NCI-H510A treated with DMSO at 0.1 percent for 48 hours (cell line): ENCODE results near the gene CDX2.

Experiments used
- DNase-seq: peaks from one replicate; lab custom pipeline; 2025; lab: John Stamatoyannopoulos, UW

The CDX2 gene

GRCh38 chr13:27928805-27929753 is 40.0 kb downstream of the CDX2 start:
- no peak for DNase-seq

- DNase-seq, result no peak
Measured at GRCh38 chr13:27928353-27928804, 40.7 kb downstream of the CDX2 start.

- no peak for DNase-seq
Measured at GRCh38 chr13:27927444-27928352, 41.4 kb downstream of the CDX2 start.

- DNase-seq, result no peak
Measured at GRCh38 chr13:27926644-27927434, 42.3 kb downstream of the CDX2 start.

- DNase-seq, result no peak
Measured at GRCh38 chr13:27925220-27925991, 43.7 kb downstream of the CDX2 start.

- DNase-seq, result no peak
Measured at GRCh38 chr13:27924529-27925141, 44.5 kb downstream of the CDX2 start.

- DNase-seq, result no peak
Measured at GRCh38 chr13:27923794-27924528, 45.2 kb downstream of the CDX2 start.

- DNase-seq, result no peak
Measured at GRCh38 chr13:27922883-27923612, 46.1 kb downstream of the CDX2 start.

GRCh38 chr13:27921961-27922882 is 46.9 kb downstream of the CDX2 start:
- DNase-seq, result no peak

- peak; percentile 37 for DNase-seq
Measured at GRCh38 chr13:27921421-27921960, 47.6 kb downstream of the CDX2 start.

GRCh38 chr13:27920677-27921420 is 48.3 kb downstream of the CDX2 start:
- peak; percentile 49 for DNase-seq

GRCh38 chr13:27919934-27920676 is 49.0 kb downstream of the CDX2 start, which contains the start of gene PDX1:
Gene PDX1 (plus strand): TSS chr13:27920000. CDS start chr13:27920139, 139 bp downstream.
- DNase-seq, result peak; percentile 25

GRCh38 chr13:27919659-27919933 is 49.5 kb downstream of the CDX2 start:
- no peak for DNase-seq

GRCh38 chr13:27918918-27919658 is 50.0 kb downstream of the CDX2 start:
- DNase-seq, result no peak

GRCh38 chr13:27918041-27918917 is 50.8 kb downstream of the CDX2 start:
- no peak for DNase-seq
